Loucy (cell line): ENCODE results near the gene DRGX.

Source experiments
- H2AFZ ChIP-seq: fragments of 200-600 bp; sonication (generic); 2 replicates; pipeline ENCODE4 v1.6.0; 2016; ENCODE audit warnings: antibody characterized with exemption, mild to moderate bottlenecking, low read length, moderate library complexity
- H3F3A ChIP-seq: fragments of 200-600 bp; 2 replicates; pipeline ENCODE4 v1.6.0; 2016; ENCODE audit warnings: antibody characterized with exemption, low read depth, mild to moderate bottlenecking
- H3K27me3 ChIP-seq: fragments of 200-600 bp; sonication (generic); 2 replicates; pipeline ENCODE4 v1.6.1; 2014; ENCODE audit warnings: low read length, mild to moderate bottlenecking; ENCODE audit not compliant: insufficient read depth, poor library complexity, severe bottlenecking
- H3K36me3 ChIP-seq: fragments of 200-600 bp; sonication (generic); 2 replicates; pipeline ENCODE4 v1.6.1; 2016; ENCODE audit warnings: low read length; ENCODE audit not compliant: insufficient read depth
- H3K4me1 ChIP-seq: fragments of 200-600 bp; sonication (generic); 2 replicates; pipeline ENCODE4 v1.5.1; 2014; ENCODE audit warnings: low read length, mild to moderate bottlenecking; ENCODE audit not compliant: insufficient read depth, poor library complexity, severe bottlenecking
- H3K4me2 ChIP-seq: fragments of 200-600 bp; sonication (generic); 2 replicates; pipeline ENCODE4 v1.6.0; 2014; ENCODE audit warnings: antibody characterized with exemption, low read length, low read depth, mild to moderate bottlenecking; ENCODE audit not compliant: poor library complexity, severe bottlenecking
- H3K4me3 ChIP-seq: fragments of 200-600 bp; sonication (generic); 2 replicates; pipeline ENCODE4 v1.5.1; 2014; ENCODE audit warnings: low read length, mild to moderate bottlenecking, mixed read lengths; ENCODE audit not compliant: poor library complexity, severe bottlenecking
- H3K79me2 ChIP-seq: fragments of 200-600 bp; sonication (generic); 2 replicates; pipeline ENCODE4 v1.6.1; 2014; ENCODE audit warnings: low read length; ENCODE audit not compliant: insufficient read depth
- H3K9ac ChIP-seq: fragments of 200-600 bp; sonication (generic); 2 replicates; pipeline ENCODE4 v1.6.0; 2014; ENCODE audit warnings: mild to moderate bottlenecking, low read depth, low read length, moderate library complexity; ENCODE audit not compliant: poor library complexity, severe bottlenecking
- H3K9me2 ChIP-seq: fragments of 200-600 bp; sonication (generic); replicated peaks from 2 replicates; pipeline ENCODE4 v1.6.1; 2016; ENCODE audit warnings: low read depth, low read length, mixed read lengths
- H3K9me3 ChIP-seq: fragments of 200-600 bp; sonication (generic); 2 replicates; pipeline ENCODE4 v1.6.1; 2014; ENCODE audit warnings: mild to moderate bottlenecking, antibody characterized with exemption, low read length, low read depth; ENCODE audit not compliant: insufficient read depth
- H4K20me1 ChIP-seq: fragments of 200-600 bp; sonication (generic); 2 replicates; pipeline ENCODE4 v1.6.0; 2014; ENCODE audit warnings: antibody characterized with exemption, low read length, mild to moderate bottlenecking; ENCODE audit not compliant: insufficient read depth, poor library complexity, severe bottlenecking
- EZH2phosphoT487 ChIP-seq: fragments of 200-600 bp; IDR thresholded peaks from 2 replicates; pipeline ENCODE4 v1.6.1; 2018; ENCODE audit warnings: antibody characterized with exemption, mild to moderate bottlenecking, moderate library complexity, borderline replicate concordance
- TF ChIP-seq, protein P1 (sequence below): fragments of 200-600 bp; sonication (generic); conservative IDR thresholded peaks from 2 replicates; pipeline ENCODE4 v1.5.1; 2014; ENCODE audit warnings: mild to moderate bottlenecking, antibody characterized with exemption, low read length

Gene DRGX

DNA sequence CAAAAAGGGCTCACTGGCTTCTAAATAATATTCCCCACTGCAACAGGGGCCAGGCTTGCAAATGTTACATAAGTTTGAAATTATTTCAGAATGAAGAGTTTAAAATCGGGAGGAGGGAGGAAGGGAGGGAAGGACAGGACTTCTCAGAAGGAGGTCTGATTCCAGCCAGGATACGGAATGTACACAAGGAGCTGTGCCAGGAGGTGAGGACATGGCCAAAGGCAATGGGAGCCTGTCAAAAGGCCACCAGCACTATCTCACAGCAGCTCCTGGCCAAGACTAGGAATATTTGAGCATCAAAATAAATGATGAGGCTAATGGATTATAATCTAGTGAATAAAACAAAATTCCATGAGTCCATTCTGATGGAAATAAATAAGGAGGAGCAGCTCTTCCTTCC is 18.6 kb upstream of the DRGX start:
- no peak for TF ChIP-seq EZH2phosphoT487
- TF ChIP-seq, protein P1, sequence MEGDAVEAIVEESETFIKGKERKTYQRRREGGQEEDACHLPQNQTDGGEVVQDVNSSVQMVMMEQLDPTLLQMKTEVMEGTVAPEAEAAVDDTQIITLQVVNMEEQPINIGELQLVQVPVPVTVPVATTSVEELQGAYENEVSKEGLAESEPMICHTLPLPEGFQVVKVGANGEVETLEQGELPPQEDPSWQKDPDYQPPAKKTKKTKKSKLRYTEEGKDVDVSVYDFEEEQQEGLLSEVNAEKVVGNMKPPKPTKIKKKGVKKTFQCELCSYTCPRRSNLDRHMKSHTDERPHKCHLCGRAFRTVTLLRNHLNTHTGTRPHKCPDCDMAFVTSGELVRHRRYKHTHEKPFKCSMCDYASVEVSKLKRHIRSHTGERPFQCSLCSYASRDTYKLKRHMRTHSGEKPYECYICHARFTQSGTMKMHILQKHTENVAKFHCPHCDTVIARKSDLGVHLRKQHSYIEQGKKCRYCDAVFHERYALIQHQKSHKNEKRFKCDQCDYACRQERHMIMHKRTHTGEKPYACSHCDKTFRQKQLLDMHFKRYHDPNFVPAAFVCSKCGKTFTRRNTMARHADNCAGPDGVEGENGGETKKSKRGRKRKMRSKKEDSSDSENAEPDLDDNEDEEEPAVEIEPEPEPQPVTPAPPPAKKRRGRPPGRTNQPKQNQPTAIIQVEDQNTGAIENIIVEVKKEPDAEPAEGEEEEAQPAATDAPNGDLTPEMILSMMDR: no peak
- peaks cover 28% of the 10 kb centered on the region for H3K27me3 ChIP-seq

DNA sequence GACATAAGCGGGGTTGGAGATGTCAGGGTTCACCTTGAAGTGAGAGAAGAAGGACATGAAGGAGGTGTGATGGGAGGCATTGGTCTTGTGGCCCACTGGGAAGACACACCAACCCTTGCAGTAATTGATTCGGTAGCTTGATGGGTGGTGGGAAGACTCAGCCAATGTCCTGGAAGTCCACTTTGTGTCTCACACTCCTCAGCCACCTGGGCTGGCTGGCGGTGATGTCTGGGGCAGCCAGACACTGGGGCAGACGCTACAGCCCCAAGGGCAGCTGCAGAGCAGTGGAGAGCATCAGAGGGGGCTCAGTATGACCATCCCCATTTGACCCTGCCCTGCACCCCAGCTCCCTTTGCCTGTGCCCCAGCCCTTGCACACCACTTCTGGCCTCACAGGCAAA is 16.7 kb upstream of the DRGX start:
- Histone ChIP-seq H3K4me3 (no peak overlapping the region), H3K27me3 (peaks cover 28% of the 10 kb centered on the region), H4K20me1 (no peaks in the 10 kb centered on the region), H3K9me3 (no peaks in the 10 kb centered on the region), H3K4me2 (no peak overlapping the region), H3K36me3 (no peaks in the 10 kb centered on the region), H3K4me1 (no peaks in the 10 kb centered on the region), H3F3A (no peaks in the 10 kb centered on the region), H3K79me2 (no peaks in the 10 kb centered on the region), H3K9me2 (no peaks in the 10 kb centered on the region), H2AFZ (no peak overlapping the region), H3K9ac (no peak overlapping the region)
- TF ChIP-seq, protein P1: no peak
- no peak for TF ChIP-seq EZH2phosphoT487

More for the DNA sequence above, 18.6 kb upstream of the DRGX start:
- no peak overlapping the region for H3K4me3 ChIP-seq
- H3K9me3 ChIP-seq: no peaks in the 10 kb centered on the region
- no peaks in the 10 kb centered on the region for H3K4me1 ChIP-seq
- H2AFZ ChIP-seq: no peak overlapping the region
- H3K9ac ChIP-seq: no peak overlapping the region
- no peak overlapping the region for H3K4me2 ChIP-seq
- H4K20me1 ChIP-seq: no peaks in the 10 kb centered on the region
- no peaks in the 10 kb centered on the region for H3K36me3 ChIP-seq
- no peaks in the 10 kb centered on the region for H3F3A ChIP-seq
- H3K79me2 ChIP-seq: no peaks in the 10 kb centered on the region
- no peaks in the 10 kb centered on the region for H3K9me2 ChIP-seq

DNA sequence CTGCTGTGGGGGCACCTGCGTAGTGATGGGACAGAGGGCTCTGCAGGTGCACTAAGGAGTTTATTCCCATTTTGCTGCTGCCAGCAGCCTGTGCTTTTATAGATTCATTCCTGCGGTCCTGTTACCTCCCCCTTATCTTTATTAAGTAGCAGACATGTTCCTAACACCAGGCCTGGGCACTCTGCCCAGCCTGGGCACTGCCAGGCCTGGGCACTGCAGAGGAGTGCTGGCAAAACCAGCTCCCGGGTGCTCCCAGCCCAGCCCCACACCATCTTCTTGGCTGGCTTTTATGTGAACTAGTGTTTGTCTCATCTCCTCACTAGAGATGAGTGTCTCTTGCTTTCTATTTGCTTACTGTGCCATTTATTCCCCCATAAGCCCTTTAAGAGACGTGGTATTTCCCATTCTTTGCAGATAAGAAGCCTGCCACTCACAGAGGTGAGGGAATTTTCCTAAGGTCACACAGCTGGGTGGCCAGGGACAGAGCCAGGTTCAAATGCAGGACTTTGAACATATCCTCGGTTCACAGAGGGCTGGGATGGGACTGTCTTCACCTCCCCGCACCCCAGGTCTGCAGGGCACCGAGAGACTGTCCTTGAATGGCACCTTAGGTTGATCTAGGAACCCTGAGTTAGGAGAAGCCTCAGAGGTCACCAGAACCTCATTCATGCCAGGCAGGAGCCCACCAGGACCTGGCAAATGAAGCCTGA is 14.6 kb upstream of the DRGX start:
- H3K27me3 ChIP-seq: peaks cover 28% of the 10 kb centered on the region
- H3K9ac ChIP-seq: no peak overlapping the region
- H3K4me3 ChIP-seq: no peak overlapping the region
- TF ChIP-seq, protein P1: no peak
- TF ChIP-seq EZH2phosphoT487: no peak
- H3K36me3 ChIP-seq: no peaks in the 10 kb centered on the region
- no peaks in the 10 kb centered on the region for H3K4me1 ChIP-seq
- no peaks in the 10 kb centered on the region for H3F3A ChIP-seq
- H2AFZ ChIP-seq: no peak overlapping the region
- H3K9me2 ChIP-seq: no peaks in the 10 kb centered on the region
- no peaks in the 10 kb centered on the region for H3K9me3 ChIP-seq
- no peak overlapping the region for H3K4me2 ChIP-seq
- no peaks in the 10 kb centered on the region for H3K79me2 ChIP-seq
- no peaks in the 10 kb centered on the region for H4K20me1 ChIP-seq
